Measurements from ENCODE around the gene CARD11.

The CARD11 gene

GRCh38 chr7:3083350-3083749, 39.7 kb upstream of the CARD11 start:
- Mint-ChIP-seq H3K27ac (no peak overlapping the region), H3K36me3 (ENCODE audit: low read depth) (no peaks in the 10 kb centered on the region), H3K4me3 (no peak overlapping the region), H3K27me3 (ENCODE audit: low read depth, poor library complexity) (peaks cover 11% of the 10 kb centered on the region), H3K4me1 (peaks cover 18% of the 10 kb centered on the region), H3K9me3 (peaks cover 17% of the 10 kb centered on the region)
- no peak for DNase-seq
- no peak for TF ChIP-seq CTCF (IDR thresholded peaks at IDR 0.05)

- Mint-ChIP-seq H3K4me3 (no peak overlapping the region), H3K36me3 (ENCODE audit: low read depth) (no peaks in the 10 kb centered on the region), H3K4me1 (peaks cover 21% of the 10 kb centered on the region), H3K9me3 (peaks cover 17% of the 10 kb centered on the region), H3K27me3 (ENCODE audit: low read depth, poor library complexity) (peaks cover 11% of the 10 kb centered on the region), H3K27ac (no peak overlapping the region)
- no peak for DNase-seq
- TF ChIP-seq CTCF (IDR thresholded peaks at IDR 0.05), result no peak
Measured at GRCh38 chr7:3082831-3083230, 39.2 kb upstream of the CARD11 start.

- Mint-ChIP-seq H3K4me3 (no peak overlapping the region), H3K27me3 (ENCODE audit: low read depth, poor library complexity) (peaks cover 10% of the 10 kb centered on the region), H3K9me3 (peaks cover 17% of the 10 kb centered on the region), H3K4me1 (peaks cover 18% of the 10 kb centered on the region), H3K27ac (no peak overlapping the region), H3K36me3 (ENCODE audit: low read depth) (no peaks in the 10 kb centered on the region)
- DNase-seq, result no peak
- no peak for TF ChIP-seq CTCF (IDR thresholded peaks at IDR 0.05)
Measured at GRCh38 chr7:3082386-3082785, 38.7 kb upstream of the CARD11 start.

GRCh38 chr7:3080106-3080505, 36.4 kb upstream of the CARD11 start:
- H3K9me3 Mint-ChIP-seq, result peaks cover 28% of the 10 kb centered on the region
- no peak for DNase-seq
- peaks cover 6% of the 10 kb centered on the region for H3K27me3 Mint-ChIP-seq (ENCODE audit: low read depth, poor library complexity)
- H3K4me3 Mint-ChIP-seq, result no peak overlapping the region
- no peaks in the 10 kb centered on the region for H3K36me3 Mint-ChIP-seq (ENCODE audit: low read depth)
- peak overlapping the region; percentile 74 for H3K27ac Mint-ChIP-seq
- TF ChIP-seq CTCF (IDR thresholded peaks at IDR 0.05), result no peak
- peaks cover 11% of the 10 kb centered on the region for H3K4me1 Mint-ChIP-seq

- Mint-ChIP-seq H3K36me3 (ENCODE audit: low read depth) (no peaks in the 10 kb centered on the region), H3K4me1 (peaks cover 11% of the 10 kb centered on the region), H3K27me3 (ENCODE audit: low read depth, poor library complexity) (peaks cover 10% of the 10 kb centered on the region), H3K27ac (peak overlapping the region; percentile 22), H3K9me3 (peaks cover 22% of the 10 kb centered on the region), H3K4me3 (no peak overlapping the region)
- no peak for DNase-seq
- TF ChIP-seq CTCF (IDR thresholded peaks at IDR 0.05), result no peak
Measured at GRCh38 chr7:3078514-3078913, 34.8 kb upstream of the CARD11 start.

- no peaks in the 10 kb centered on the region for H3K36me3 Mint-ChIP-seq (ENCODE audit: low read depth)
- H3K4me1 Mint-ChIP-seq, result peaks cover 11% of the 10 kb centered on the region
- H3K4me3 Mint-ChIP-seq, result no peak overlapping the region
- H3K27ac Mint-ChIP-seq, result no peak overlapping the region
- DNase-seq, result no peak
- H3K27me3 Mint-ChIP-seq (ENCODE audit: low read depth, poor library complexity), result peaks cover 12% of the 10 kb centered on the region
- peaks cover 18% of the 10 kb centered on the region for H3K9me3 Mint-ChIP-seq
- no peak for TF ChIP-seq CTCF (IDR thresholded peaks at IDR 0.05)
Measured at GRCh38 chr7:3076700-3077099, 33.0 kb upstream of the CARD11 start.

All from nephron progenitor cell (in vitro differentiated cells).